GM19240 (cell line): ENCODE data around the gene NAIF1.

Experiments used
- DNase-seq: peaks from one replicate; pipeline ENCODE4 v3.0.0; 2011; ENCODE audit warnings: low spot score; ENCODE audit not compliant: insufficient read length

Gene NAIF1

DNA sequence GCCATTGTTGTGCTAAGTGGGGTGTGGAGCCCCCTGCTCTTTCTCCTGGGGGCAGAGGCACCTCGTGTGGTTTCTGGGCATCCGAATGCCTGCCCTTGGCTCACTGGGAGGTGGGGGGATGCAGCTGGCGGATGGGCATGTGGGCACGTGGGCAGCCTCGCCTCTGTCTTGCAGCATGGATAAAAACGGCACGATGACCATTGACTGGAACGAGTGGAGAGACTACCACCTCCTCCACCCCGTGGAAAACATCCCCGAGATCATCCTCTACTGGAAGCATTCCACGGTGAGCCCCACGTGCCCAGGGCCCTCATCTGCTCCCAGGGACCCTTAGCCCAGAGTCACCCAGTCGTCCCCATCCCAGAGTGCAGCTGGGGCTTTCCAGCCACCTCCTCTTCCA, 35.1 kb upstream of the NAIF1 start:
- no peak for DNase-seq

DNA sequence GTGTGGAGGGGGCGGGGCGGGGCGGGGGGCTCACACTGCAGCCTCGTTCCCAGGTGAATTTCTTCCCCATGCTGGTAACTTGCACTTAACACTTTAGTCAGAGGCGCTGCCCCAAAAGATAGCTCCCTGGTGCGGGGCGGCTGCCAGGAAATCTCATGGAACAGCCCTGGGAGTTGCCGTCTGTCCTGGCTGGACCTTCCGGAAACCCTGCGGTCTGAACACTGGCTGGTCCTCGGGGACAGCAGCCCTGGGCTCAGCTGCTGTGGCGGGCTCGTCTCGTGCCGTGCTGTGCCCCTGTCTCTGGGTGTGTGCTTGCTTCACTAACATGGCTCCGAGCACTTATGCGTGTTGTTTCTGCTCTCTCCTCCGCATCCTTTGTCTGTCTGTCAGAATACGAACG, 34.6 kb upstream of the NAIF1 start:
- DNase-seq, result no peak

DNA sequence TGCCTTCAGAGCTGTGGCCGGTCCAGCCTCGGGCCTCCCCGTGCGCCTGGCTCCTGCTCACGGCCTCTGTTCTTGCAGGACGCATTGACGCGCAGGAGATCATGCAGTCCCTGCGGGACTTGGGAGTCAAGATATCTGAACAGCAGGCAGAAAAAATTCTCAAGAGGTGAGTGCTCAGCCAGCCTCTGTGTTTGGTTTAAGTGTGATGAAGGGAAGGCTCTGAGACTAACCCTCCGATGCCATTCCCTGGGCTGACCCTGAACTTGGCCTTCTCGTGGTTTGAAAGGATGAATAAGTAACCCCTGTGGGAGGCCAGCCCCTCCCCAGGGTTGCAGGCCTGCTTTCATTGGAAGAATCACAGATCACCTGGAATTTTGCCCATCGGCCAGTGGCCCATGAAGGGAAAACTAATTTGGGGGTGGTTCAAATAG, 34.1 kb upstream of the NAIF1 start:
- DNase-seq, result no peak

DNA sequence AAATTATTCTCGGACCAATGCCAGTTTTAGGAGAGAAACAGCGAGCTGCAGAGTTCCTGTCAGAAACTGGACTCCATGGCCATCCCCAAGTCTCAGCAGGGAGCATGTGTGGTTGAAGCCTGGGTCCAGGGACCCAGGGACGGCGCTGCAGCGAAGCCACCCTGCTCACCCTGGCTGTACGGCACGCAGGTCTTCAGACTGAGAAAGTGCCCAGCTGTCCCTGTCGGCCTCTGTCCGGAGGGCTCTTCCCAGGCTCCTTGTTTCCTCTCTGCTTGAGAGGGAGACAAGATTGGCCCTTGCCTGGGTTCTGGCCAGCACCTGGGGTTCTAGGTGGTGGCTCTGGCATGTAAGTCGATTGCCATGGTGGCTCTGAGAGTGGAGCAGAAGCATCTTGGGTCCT, 33.5 kb upstream of the NAIF1 start:
- no peak for DNase-seq

DNA sequence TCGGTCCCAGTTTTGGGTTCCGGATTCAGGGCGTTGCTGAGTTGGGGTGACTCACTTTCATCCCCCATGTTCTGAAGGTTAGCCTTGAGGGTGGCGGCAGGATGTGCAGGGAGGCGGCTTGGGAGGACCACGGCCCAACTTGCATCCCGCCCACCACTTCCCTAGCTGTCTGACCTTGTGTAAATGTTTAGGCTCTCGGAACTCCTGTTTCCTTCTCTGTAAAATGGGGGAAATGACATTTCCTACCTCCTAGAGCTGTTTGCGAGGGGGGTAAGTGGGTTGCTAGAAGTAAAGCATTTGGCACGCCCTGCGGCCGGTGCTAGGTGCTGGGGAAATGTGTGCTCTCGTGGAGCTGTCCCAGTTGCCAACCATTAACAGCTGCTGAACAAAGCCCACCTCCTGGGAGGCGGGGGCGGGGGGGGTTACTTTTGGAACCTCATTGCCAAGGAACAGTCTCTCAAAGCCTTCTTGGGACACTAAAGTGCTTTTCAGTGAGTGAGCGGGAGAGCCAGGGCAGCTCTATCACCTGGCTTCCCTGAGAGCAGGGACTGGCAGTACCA, 32.9 kb upstream of the NAIF1 start:
- no peak for DNase-seq

DNA sequence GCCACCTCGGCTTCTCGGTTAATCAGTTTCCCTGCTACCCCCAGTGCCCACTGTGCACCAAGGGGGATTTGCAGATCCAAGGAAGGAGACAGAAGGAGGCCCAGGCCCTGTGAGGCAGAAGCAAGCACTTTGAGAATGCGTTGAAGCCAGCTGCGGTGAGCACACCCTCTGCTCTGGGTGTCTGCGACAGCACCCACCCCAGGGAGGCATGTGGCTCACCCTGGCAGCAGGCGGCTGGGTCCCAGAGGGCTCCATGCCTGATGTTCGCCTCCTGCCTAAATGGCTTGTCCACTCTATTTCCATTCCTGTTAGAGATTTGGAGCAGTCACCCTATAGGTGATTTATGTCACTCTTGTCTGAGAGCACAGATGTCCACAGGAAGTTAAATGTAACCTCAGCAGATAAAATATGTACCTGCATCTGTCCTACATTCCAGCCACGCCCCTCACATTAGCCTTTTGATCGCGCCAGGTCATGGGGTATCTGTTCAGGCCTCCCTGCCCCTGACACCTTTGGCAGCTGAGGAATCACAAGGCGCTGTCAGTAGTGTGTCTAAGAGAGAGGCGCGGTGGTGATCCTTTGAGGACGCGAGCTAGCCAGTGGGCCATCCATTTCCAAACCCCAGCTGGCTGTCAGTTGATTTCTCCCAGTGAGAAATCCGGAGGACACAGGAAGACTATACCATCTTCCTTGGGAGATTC, 32.3 kb upstream of the NAIF1 start:
- no peak for DNase-seq

DNA sequence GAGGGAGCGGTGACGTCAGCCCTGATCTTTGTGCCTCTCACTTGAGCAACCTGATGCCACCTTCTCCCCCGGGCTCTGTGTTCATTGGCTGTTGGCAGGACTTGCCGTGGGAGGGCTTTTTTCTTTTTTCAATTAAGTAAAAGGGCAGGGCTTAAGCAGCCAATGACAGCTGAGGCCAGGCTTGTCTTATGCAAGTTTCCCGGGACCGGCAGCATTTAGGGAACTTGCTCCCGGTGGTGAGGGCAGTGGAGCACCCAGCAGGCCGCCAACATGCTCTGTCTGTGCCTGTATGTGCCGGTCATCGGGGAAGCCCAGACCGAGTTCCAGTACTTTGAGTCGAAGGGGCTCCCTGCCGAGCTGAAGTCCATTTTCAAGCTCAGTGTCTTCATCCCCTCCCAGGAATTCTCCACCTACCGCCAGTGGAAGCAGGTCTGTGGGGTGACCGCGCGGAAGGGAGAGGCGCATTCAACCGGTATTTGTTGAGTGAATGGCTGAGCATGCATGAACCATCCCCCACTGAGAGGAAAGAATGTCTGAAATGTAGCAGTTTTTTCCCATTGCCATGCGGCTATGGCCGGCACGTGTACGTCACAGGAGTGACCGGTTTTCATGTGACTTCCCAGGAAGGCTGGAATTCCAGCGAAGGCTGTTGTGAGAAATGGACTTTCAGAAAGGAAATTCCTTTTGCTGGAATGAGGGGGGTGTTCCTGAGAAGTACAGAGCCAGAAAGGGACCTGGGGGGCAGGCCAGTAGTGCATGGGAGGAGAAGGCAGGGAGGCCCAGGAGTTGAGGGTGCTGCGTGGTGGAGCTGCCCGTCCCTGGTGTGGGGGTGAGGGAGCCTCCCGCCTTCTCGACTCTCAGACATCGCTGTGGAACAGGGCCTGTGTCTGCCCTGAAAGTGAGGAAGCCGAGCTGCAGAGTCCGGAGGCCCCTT, 31.4 kb upstream of the NAIF1 start:
- DNase-seq, result no peak

DNA sequence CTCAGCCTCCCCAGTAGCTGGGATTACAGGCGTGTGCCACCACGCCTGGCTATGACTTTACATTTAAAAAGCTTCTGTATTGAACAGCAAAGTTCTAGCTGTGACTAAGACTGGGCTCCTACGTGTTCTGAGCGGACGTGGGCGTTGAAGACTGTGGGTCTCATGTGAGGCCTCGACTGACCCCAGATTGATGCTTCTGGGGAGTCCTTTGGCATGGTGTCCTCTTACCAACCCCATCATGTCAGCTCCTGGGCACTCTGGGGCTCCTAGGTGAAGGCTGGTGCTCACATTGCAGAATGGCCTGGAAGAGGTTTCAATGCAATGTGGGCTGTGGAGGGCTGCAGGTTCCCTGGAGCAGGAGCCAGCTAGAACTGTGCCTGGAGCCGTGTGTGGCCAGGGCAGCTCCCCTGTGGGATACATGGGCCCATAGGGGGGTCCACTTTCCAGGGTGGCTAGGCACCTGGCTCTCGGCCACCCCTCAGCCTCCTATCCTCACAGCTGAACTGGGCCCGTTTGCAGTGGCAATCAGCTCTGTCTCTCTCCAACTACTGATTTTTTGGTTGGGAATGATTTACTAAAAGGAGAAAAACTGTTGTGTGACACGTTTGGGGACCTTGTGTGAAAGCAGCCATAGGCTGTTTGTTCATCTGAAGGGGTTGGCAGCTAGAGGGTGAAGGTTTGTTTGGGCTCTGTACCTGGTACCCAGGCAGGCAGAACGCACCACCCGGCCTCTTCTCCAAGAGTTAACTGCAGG, 30.6 kb upstream of the NAIF1 start:
- DNase-seq, result no peak

DNA sequence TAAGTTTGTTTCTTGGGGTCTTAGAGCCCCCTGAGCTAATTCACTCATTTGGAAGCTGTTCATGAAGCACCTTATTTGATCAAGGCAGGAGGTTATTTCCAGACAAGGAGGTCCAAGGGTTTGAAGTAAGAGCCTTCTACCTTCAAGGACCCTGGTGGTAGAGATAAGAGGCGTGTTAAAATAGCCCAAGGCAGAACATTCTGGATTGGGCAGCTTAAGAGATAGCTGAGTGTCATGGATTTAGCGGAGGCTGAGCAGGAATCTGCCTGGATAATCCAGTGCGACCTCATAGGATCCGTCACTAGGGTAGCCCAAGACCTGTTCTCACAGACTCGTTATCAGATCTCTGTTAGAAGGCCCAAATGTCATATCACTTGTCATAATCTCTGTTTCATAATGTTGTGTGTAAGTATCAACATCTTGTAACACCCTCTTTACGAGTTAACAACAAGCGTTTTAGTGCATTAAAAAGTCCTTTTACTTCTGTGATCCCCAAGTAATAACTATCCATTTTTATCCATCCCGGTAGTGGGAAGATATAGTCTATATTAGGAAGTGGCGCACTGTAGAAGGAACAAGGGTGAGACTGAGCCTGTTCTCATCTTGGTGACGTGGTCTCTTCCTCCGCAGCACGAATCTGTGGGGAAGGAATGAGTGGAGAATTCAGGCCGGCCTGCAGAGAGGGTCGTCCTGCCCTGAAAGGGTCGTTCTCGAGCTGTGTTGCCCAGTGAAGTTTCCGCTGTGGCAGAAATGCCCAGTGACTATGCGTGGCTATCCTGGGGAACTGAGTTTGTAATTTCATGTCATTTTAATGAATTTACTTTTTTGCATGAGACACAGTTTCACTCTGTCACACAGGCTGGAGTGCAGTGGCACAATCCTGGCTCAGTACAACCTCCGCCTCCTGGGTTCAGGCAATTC, 29.8 kb upstream of the NAIF1 start:
- no peak for DNase-seq

DNA sequence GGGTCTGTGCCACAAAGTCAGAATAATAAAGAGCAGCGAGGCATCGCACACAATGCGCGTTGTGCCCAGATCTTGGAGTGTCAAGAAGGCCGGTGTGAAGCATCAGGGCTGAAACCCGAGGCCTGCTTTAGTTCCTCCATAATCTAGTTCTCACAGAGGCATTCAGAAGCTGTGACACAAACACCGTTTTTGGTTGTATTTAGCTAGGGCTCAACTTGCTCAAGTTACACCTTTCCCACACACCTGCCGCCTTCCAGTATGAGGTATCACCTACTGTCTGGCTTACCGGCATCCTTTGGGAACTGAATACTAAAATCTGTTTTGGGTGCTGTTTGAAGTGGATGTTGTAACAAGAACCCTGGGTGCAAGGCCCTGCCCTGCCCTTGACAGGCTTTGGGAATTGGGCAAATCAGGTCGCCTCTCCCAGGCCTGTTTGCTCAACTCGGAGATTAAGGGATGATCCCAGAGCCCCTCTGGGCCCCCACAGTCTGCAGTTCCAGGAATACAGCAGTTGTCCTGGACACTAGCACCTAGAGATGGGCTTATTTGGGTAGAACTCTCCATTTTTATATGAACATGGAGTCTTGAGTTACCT, 27.9 kb upstream of the NAIF1 start:
- no peak for DNase-seq

DNA sequence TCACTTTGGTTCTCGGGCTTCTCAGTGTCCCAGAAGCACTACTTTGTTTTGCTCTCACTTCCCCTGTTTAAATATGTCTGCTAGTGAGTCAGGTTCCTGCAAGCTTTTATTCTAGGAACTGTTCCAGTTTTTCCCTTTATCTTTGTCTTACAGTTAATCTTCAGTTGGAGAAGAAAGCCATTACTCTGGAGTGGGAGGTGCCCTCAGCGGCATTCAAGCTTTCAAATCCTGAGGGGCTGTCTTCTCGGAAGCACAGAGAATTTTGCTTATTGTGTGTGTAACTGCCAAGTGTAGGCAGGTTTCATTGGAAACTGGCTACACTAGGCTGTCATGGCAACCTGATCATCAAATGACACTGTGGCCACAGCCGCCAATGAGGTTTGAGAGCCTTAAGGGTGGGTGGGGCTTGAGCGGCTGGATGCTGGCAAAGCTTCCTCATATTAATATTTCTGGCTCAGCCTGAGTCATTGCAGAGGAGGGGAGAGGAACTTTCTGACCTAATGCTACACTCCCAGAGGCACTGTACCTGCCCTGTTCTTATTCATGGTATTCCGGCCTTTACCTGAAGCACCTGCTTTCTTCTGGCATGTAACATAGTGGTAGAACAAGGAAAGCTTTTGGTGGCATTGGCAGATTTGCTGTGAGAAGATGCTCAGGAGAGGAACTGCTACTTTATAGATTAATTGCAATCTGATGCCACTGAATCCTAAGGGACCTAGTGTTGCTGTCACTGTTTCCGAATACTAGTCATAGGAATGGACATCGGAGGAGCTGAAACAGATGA, 27.2 kb upstream of the NAIF1 start:
- peak; percentile 92 for DNase-seq

DNA sequence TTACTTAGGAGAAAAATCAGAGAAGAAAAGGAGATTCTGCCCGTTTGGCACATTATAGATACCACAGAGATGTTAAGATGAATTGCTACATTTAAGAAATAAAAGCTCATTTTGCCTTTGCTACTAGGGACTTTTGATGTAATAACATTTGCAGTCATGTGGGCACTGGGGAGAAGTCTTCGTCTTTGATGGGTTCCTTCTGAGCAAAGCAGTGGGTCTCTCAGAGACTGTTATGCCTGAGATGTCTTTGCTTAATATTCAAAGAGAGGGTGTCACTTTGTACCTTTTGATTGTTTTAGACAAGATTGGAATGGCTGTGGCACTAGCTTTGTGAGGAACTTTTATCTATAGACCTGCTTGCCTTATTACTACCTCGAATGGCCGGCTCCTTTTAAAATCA, 25.9 kb upstream of the NAIF1 start:
- no peak for DNase-seq

DNA sequence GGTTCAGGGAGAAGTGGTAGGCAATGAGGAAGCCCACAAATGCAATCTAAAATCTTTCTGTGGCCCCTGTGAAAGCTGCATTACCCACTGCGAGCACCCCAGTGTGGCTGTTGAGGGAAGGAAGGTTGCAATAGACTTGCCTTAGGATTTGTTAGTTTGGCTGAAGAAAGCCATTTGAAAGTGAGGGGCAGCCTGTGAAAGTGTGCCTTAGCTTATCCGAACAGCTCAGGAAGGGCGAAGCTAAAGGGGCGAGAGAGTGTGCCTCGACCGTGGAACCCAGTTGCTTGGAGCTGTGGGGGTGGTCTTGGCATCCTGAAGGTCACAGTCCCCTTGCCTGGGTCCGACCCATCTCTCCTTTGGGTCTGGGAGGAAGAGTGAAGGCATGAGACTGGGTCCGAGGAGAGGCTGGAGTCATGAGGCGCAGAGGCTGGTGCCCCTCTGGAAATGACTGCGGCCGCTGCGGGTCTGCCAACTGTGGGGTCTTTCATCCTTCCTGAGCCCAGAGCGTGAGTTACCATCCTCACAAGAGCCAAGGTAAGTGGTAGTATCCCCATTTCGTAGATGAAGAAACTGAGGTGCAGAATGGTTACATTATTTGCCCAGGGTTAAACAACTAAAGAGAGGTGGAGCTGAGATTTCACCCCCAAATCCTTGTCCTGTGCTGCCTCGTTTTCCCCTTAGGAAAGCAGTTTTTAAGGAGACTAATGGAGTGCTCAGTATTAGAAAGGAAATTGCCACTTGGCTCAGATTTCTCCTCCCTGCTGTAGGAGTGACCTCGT, 25.3 kb upstream of the NAIF1 start:
- DNase-seq, result no peak

DNA sequence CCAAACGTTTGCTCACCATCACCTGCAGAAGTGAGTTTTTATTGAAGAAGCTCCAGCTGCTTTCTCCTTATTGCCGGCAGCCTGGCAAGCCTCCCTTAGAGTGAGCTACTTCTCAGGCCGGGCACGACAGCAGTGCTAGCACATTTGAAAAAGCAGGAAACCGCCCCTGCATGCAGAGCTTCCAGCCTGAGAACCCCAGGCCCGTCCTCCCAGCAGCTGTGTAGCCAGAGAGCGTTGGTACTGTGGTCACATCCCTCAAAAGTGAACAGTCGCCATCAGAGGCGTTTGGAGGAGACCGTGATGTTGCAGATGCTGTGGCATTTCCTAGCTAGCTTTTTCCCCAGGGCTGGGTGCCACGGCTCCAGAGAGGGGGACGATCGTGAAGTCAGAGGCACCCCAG, 24.5 kb upstream of the NAIF1 start:
- DNase-seq, result no peak

DNA sequence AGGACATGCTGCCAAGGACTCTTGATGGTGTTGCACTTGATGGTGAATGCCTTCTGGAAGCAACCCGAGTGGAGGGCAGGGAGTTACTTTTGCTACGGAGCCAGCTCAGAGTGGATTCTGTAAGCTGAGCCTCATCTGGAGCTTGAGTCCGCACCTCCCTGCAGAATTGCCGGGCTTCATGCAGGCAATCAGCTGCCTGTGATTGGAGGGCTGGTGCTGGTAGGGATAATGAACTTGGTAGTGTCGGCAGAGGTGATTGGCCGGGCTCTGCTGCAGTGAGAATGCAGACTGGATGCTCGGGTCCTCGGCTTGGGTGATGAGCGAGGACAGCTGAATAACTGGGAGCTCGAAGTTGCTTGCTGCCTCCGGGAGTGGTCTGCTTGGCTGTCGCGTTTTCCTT, 24.0 kb upstream of the NAIF1 start:
- no peak for DNase-seq

DNA sequence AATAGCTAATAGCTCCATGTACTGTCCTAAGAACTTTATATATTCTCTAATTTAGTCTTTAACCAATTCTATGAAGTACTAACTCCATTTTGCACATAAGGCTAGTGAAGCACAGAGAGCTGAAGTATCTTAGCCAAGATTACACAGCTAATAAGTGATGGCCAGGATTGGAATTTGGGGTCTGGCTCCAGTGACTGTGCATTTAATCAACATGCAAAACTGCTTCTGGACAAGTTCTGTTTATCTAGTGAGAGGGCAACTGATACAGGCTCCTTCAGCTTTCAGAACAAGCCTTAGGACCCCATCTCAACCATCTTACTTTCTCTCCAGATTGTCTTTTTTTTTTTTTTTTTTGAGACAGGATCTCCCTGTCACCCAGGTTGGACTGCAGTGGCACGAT, 22.2 kb upstream of the NAIF1 start:
- DNase-seq, result no peak

DNA sequence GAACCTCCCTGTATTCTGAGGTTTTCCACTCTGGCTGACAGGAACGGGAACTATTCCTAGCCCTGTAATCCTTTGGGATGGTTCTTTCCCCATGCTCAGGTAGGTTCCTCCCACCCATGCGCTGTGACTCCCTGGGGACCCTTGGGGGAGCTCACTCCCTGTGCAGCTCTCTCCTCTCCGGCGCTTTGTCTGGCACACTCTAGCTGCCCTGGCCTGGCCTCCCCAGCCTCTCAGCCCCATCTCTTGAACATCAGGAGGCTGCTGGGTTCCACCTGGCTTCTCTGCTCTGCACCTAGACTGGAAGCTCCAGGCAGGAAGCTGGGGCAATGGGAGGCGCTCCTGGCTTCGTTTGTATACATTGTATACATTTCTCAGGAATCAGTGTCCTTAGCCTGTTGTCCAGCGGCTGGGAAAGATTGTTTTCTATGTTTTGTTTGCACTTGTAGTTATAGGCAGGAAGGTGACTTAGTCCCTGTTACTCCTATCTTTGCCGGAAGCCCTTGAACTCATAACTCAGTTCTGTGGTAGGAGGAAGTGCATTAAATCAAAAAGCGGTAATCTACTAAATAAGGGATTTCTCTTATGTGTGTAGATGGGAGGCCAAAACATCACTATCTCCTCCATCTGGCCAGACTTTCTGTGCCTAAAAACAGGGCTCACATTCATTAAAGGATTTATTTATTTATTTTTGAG, 21.3 kb upstream of the NAIF1 start:
- no peak for DNase-seq

DNA sequence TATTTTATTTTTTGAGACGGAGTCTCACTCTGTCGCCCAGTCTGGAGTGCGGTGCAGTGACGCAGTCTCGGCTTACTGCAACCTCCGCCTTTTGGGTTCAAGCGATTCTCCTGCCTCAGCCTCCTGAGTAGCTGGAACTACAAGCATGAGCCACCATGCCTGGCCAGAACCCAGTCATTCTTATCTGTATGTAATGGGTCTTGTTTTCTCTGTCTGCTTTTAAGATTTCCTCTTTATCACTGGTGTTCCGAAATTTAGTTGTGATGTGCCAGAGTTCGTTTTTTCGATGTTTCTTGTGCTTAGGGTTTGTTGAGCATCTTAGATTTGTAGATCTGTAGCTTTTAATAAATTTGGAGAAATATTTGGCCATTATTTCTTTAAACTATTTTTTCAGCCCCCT, 20.1 kb upstream of the NAIF1 start:
- no peak for DNase-seq
